PC-9 (cell line): ENCODE data around the gene GJC2.

Experiments
- EZH2 ChIP-seq: fragments of 200-600 bp; sonication (generic); IDR thresholded peaks from 2 replicates; pipeline ENCODE4 v1.8.0; 2017; ENCODE audit warnings: antibody characterized with exemption, low read depth
- TF ChIP-seq, protein P1 (sequence below): fragments of 200-600 bp; sonication (generic); conservative IDR thresholded peaks from 2 replicates; pipeline ENCODE4 v1.6.1; 2017; ENCODE audit warnings: mixed run types, antibody characterized with exemption, mild to moderate bottlenecking, moderate library complexity

- TF ChIP-seq, protein P1, sequence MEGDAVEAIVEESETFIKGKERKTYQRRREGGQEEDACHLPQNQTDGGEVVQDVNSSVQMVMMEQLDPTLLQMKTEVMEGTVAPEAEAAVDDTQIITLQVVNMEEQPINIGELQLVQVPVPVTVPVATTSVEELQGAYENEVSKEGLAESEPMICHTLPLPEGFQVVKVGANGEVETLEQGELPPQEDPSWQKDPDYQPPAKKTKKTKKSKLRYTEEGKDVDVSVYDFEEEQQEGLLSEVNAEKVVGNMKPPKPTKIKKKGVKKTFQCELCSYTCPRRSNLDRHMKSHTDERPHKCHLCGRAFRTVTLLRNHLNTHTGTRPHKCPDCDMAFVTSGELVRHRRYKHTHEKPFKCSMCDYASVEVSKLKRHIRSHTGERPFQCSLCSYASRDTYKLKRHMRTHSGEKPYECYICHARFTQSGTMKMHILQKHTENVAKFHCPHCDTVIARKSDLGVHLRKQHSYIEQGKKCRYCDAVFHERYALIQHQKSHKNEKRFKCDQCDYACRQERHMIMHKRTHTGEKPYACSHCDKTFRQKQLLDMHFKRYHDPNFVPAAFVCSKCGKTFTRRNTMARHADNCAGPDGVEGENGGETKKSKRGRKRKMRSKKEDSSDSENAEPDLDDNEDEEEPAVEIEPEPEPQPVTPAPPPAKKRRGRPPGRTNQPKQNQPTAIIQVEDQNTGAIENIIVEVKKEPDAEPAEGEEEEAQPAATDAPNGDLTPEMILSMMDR = no peak
- TF ChIP-seq EZH2 = no peak
Observed at GRCh38 chr1:228118040-228118439, 31.7 kb upstream of the GJC2 start.
